GM19328 (cell line): ENCODE data around the gene TIMP2.
"Not testable (repeated sequence)": the region's sequence is repeated elsewhere in the genome, so short reads cannot be mapped to it uniquely, and the experiment has no call there.

Experiments used
- ATAC-seq: cut with Tn5 transposase; IDR thresholded peaks from one replicate; pipeline ENCODE4 v1.9.1; 2021; ENCODE audit warnings: mild to moderate bottlenecking, moderate library complexity; ENCODE audit not compliant: unreplicated experiment

Gene TIMP2

GRCh38 chr17:78908426-78908825 lies 16.8 kb downstream of the TIMP2 start:
- no peak for ATAC-seq

DNA sequence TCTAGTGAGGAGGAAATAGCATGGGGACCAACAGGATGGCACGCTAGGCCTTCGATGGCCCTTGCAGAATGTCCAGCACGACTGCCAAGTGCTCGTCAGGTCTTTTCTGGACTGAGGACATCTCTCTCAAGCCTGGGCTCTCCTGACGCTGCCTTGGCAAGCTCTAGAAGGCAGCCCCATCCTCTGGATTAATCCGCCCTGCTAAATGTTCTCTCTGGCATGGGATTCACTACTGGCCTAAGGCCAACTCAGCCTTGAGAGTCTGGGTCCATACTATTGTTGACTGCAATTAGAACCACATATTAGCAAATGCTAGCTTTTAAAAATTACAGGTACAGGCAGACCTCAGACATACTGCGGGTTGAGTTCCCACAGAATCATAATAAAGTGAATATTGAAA lies 19.6 kb downstream of the TIMP2 start:
- no peak for ATAC-seq

GRCh38 chr17:78905116-78905515 lies 20.1 kb downstream of the TIMP2 start:
- ATAC-seq: no peak

GRCh38 chr17:78904371-78904770 lies 20.8 kb downstream of the TIMP2 start:
- ATAC-seq: no peak

GRCh38 chr17:78903101-78903779 lies 21.9 kb downstream of the TIMP2 start, which contains the start of gene CEP295NL:
CEP295NL (minus strand) TSS chr17:78903201; CDS start chr17:78901828, 1,373 bp downstream.
- ATAC-seq: no peak

DNA sequence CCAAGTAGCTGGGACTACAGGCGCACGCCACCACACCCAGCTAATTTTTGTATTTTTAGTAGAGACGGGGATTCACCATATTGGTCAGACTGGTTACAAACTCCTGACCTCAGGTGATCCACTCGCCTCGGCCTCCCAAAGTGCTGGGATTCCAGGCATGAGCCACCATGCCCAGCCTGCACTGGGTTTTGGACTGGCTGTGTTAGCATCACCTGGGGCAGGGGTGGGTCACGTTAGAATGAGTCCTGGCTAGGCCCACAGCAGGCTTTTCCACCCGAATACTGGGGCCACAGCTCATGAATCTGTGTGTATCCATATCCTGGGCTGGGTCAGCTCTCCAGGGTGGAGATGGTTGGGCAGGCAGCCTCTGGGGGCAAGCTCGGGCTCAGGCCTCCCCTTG lies 23.0 kb downstream of the TIMP2 start:
- ATAC-seq: not testable (repeated sequence)

GRCh38 chr17:78901806-78902205 lies 23.4 kb downstream of the TIMP2 start:
- ATAC-seq: no peak

GRCh38 chr17:78900816-78901215 lies 24.4 kb downstream of the TIMP2 start:
- no peak for ATAC-seq

DNA sequence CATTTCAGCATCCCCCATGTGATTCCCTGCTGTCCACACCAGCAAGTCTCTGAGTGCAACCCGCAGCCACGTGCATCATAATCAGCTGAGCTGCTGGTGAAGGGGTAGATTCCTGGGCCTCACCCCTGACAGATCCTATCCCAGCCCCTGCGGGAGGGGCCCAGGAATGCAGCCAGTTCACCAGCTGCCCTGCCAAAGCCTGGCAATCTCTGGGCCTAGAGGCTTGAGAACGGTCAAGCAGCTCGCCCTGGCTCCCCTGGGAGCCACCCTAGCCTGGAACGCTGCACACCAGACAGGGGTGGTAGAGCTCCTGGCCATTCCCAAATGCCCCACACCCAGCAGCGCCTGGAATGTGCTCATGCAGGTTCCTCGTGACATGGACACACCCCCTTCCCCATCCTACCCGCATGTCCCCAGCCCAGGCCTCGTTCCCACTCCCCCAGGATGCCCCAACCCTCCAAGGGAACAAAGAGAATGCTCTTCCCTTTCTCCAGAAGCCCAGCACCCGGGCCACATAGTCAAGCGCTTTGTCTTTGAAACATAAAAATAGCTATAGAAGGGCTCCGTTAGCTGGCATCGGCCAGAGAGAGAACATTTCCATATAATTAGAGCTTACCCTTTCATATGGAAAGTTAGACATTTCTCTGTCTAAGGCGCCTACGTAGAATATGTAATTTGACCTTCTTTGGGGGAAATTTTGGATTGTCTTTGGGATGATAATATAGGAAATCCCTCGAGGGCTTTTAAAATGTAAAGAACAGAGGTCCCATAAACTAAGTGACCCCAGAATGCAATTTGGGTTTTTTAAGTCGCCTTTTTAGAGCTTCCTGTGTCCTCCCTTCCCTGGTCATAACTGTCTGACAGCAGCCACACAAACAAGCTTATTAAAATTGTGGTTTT lies 25.6 kb downstream of the TIMP2 start:
- ATAC-seq: no peak

GRCh38 chr17:78898947-78899346 lies 26.2 kb downstream of the TIMP2 start:
- ATAC-seq: no peak

DNA sequence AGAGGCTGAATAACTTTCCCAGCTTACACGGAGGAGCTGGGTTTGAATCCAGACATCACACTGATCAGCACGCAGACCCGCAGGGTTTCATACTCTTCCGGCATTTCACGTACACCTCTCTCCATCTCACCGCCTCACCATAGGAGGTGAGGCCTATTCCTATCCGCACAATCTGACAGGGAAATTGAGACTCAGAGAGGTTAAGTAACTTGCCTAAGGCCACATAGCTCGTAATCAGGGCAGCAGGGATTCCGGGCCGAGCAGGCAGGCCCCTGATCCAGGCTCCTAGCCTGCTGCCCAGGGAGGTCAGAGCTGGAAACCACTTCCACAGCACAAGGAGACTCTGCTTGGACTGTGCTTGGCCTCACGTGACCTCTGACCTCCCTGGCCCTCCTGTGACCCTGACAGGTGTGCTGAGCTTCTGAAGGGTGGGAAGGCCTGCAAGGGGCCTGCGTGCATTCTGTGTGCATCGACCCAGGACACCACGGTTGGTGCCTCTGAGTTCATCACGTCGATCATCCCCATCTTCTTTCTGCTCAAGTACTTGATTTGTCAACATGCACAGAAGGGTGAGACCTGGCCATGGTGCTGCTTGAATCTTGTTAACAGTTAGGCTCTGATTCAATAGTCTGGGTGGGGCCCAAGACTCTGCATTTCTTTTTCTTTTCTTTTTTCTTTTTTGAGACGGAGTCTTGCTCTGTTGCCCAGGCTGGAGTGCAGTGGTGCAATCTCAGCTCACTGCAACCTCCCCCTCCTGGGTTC lies 26.9 kb downstream of the TIMP2 start:
- no peak for ATAC-seq

- ATAC-seq: no peak
Measured at GRCh38 chr17:78897664-78898047, 27.5 kb downstream of the TIMP2 start.

- ATAC-seq: no peak
Measured at GRCh38 chr17:78896834-78897663, 28.1 kb downstream of the TIMP2 start.

- no peak for ATAC-seq
Measured at GRCh38 chr17:78896091-78896833, 28.9 kb downstream of the TIMP2 start.

DNA sequence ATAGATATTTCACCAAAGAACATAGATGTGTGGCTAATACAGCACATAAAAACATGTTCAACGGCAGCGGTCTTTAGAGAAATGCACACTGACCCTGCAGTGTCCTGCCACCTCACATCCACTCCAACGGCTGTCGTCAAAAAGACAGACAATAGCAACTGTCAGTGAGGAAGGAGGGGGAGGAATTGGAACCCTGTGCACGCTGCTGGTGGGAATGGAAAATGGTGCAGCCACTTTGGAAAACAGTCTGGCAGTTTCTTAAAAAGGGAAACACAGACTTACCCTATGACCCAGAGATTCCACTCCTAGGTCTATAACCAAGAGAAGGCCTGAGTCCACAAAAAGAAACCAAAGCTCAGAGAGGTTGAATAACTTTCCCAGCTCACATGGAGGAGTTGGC lies 29.9 kb downstream of the TIMP2 start:
- no peak for ATAC-seq

GRCh38 chr17:78893684-78894083 lies 31.5 kb downstream of the TIMP2 start:
- ATAC-seq: no peak

GRCh38 chr17:78892936-78893379 lies 32.2 kb downstream of the TIMP2 start:
- no peak for ATAC-seq

- no peak for ATAC-seq
Measured at GRCh38 chr17:78892520-78892919, 32.7 kb downstream of the TIMP2 start.

GRCh38 chr17:78892062-78892456 lies 33.1 kb downstream of the TIMP2 start:
- ATAC-seq: no peak
